Activated T-helper 1 cell treated with anti-CD3 and anti-CD28 coated beads, Interleukin-12 subunit alpha, Interleukin-12 subunit beta, Interleukin-2, Interleukin-4 antibody, amounts not matched to agents 30 ng/mL and 10 ng/mL and 1 ng/mL, durations not matched to agents 14 hours and 24 hours and 36 hours (primary cell): Measurements from ENCODE around the gene RFC2. TPM values are rescaled to one million over a fixed set of nuclear protein-coding genes. Genes with fewer than 3 reads are reported as not detected.
"Not testable (repeated sequence)": the region's sequence is repeated elsewhere in the genome, so short reads cannot be mapped to it uniquely, and the experiment has no call there.

ENCODE experiments used
- DNase-seq: peaks from one replicate; pipeline ENCODE4 v3.0.0; 2021; ENCODE audit warnings: low spot score
- H3K27ac Mint-ChIP-seq: one replicate; pipeline ENCODE4 v1.8.0; 2021; ENCODE audit warnings: mild to moderate bottlenecking, mixed read lengths
- H3K27me3 Mint-ChIP-seq: one replicate; pipeline ENCODE4 v1.8.0; 2022; ENCODE audit warnings: mild to moderate bottlenecking, moderate library complexity, mixed read lengths; ENCODE audit not compliant: insufficient read depth
- H3K36me3 Mint-ChIP-seq: one replicate; pipeline ENCODE4 v1.8.0; 2021; ENCODE audit warnings: low read depth, mixed read lengths
- H3K4me1 Mint-ChIP-seq: one replicate; pipeline ENCODE4 v1.8.0; 2021; ENCODE audit warnings: low read depth, mixed read lengths
- H3K4me3 Mint-ChIP-seq: one replicate; pipeline ENCODE4 v1.8.0; 2021; ENCODE audit warnings: mild to moderate bottlenecking, moderate library complexity, mixed read lengths
- H3K9me3 Mint-ChIP-seq: one replicate; pipeline ENCODE4 v1.8.0; 2021; ENCODE audit warnings: mixed read lengths
- intact Hi-C: fragments of 100-400 bp; cut with micrococcal nuclease; formaldehyde crosslinking; loops from one replicate; pipeline ENCODE4 v1.15.1; 2024
- total RNA-seq: library from RNA; stranded (reverse); gene quantifications from 2 replicates; pipeline ENCODE4 v1.2.3, GENCODE V29; 2022

RFC2 gene
- total RNA-seq, 1 donor from 2014 or later: 89.1 TPM

DNA sequence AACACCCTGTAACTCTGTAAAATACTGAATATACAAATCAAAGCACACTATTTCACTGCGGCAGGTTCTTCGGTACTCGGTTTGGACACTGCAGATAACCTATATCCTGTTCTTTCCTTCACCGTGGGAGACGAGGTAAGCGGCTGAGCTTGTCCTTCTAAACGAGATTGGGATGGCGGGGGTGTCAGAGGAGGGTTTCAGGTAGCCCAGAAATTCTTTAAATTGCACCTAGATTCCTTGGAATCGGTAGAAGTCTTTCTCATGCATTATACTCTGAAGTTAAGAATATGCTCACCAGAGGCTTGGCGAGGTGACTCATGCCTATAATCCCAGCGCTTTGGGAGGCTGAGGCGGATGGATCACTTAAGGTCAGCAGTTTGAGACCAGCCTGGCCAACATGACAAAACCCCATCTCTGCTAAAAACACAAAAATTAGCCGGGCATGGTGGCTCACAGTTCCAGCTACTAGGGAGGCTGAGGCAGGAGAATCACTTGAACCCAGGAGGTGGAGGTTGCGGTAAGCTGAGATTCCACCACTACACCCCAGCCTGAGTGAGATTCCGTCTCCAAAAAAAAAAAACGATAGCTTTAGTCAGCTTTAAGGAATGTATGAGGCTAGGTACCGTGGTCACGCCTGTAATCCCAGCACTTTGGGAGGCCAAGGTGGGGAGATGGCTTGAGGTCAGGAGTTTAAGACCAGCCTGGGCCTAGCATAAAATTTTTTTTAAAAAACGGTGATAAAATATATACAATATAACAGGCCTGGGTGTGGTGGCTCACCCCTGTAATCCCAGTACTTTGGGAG is 54.4 kb downstream of the RFC2 start:
- Mint-ChIP-seq H3K27ac (no peak overlapping the region), H3K9me3 (no peaks in the 10 kb centered on the region), H3K4me1 (peaks cover 7% of the 10 kb centered on the region), H3K27me3 (no peaks in the 10 kb centered on the region), H3K36me3 (peaks cover 23% of the 10 kb centered on the region), H3K4me3 (no peak overlapping the region)
- intact Hi-C loops: no loop called here
- DNase-seq: no peak

DNA sequence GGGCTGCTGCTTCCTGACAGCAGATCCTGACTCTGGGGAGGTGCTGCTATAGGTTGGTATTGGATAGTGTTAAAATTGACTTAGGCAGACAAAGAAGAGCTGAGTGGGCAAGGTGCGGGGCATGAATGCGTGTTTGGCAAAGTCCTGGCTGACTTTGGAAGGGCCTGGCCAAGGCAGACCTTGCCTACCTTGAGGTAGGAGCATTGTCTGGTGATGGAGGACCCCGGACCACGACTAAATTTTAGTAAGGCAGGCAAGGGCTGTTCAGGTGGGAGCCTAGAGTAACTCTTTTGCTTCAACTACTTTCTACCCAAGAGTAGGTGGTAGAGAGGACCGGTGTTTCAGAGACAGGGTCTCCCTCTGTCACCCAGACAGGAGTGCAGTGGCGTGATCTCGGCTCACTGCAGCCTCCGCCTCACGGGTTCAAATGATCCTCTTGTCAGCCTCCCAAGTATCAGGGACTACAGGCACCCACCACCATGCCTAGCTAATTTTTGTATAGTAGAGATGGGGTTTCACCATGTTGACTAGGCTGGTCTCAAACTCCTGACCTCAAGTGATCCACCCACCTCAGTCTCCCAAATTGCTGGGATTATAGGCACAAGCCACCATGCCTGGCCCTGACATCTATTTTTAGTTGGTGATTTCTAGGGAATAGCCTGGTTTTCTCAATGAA is 56.6 kb downstream of the RFC2 start:
- intact Hi-C loops: no loop called here
- H3K27ac Mint-ChIP-seq: no peak overlapping the region
- H3K4me3 Mint-ChIP-seq: no peak overlapping the region
- H3K4me1 Mint-ChIP-seq: no peaks in the 10 kb centered on the region
- H3K36me3 Mint-ChIP-seq: peaks cover 37% of the 10 kb centered on the region
- no peak for DNase-seq
- no peaks in the 10 kb centered on the region for H3K27me3 Mint-ChIP-seq
- H3K9me3 Mint-ChIP-seq: no peaks in the 10 kb centered on the region

DNA sequence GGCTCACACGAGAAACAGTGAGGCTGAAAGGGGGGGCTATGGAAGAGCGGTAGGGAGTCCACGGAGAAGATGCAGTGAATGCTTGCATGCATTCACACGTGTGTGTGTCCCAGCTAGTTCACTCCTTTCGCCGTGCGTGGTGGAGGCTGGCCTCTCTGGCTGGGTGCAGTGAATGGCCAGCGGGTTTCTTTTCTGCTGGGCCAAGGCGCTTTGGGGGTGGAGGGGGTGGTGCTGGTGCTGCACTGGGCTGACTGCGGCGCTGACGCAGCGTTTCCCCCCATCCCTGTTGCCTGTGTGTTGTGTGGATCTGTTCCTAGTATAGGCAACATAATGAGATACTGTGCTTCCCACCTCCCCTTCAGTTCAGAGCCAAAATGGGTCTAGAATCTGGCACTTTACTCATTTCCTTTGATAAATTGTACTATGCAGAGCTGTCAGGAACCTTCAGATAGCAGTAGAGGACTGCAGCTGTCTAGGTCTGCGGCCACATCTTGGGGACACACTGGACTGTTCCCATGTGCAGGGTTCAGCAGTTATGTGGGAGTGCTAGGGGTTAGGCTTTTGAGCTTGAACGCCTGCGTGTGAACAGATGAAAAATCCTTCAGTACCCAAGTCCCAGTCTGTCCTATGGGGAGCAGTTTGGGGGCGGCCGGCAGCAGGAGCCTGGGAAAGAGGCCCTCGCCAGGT is 58.1 kb downstream of the RFC2 start:
- DNase-seq, H3K9me3 Mint-ChIP-seq, H3K27me3 Mint-ChIP-seq, intact Hi-C loops, H3K4me3 Mint-ChIP-seq, H3K4me1 Mint-ChIP-seq, H3K27ac Mint-ChIP-seq: not testable (repeated sequence)
- peaks cover 44% of the 10 kb centered on the region for H3K36me3 Mint-ChIP-seq

DNA sequence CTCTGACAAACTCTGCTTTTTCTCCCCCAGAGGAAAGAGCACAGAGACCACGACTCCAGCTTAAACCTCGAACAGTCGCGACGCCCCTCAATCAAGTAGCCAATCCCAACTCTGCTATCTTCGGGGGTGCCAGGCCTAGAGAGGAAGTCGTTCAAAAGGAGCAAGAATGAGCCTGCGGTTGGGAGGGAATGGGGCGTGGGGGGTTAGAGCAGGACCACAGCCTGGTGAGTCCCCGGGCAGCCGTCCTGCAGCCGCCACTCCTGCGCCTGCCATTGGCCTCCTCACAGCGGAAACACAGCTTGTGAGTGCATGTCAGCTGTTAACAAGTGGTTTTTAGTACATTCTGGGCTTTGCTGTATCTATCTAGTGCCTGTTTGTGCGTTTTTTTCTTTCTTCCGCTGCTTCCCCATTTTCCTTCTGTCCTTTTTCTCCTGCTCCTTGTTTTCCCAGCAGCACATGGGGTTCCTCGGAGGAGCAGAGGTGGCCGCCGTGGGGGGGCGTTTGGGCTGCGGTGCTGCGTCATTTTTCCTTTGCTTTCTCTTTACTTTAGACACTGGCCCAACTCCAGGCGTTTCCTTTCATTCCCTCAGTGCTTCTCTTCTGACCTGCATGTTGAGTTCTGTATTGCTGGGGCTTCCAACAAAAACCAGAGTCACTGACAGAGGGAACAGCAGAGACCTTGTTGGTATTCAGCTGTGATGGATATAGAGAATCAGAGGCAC is 58.9 kb downstream of the RFC2 start:
- H3K4me3 Mint-ChIP-seq, intact Hi-C loops, H3K9me3 Mint-ChIP-seq, H3K4me1 Mint-ChIP-seq, H3K27me3 Mint-ChIP-seq, DNase-seq, H3K27ac Mint-ChIP-seq: not testable (repeated sequence)
- H3K36me3 Mint-ChIP-seq: peaks cover 48% of the 10 kb centered on the region

DNA sequence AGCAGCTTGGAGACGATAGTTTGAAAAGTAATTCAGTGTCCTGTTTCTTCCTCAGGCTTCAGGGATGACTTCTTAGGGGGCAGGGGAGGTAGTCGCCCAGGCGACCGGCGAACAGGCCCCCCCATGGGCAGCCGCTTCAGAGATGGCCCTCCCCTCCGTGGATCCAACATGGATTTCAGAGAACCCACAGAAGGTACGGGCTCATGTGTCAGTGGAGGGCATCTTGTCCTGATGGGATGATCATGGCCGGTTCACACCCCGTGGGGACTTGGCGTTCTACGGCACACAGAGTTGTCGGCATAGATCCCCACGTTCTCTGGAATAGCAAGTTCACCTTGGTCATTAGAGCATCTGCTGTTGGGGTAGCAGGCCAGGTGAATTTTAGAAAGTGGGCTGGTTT is 59.5 kb downstream of the RFC2 start:
- H3K4me1 Mint-ChIP-seq: no peaks in the 10 kb centered on the region
- no peaks in the 10 kb centered on the region for H3K9me3 Mint-ChIP-seq
- no peak for DNase-seq
- no peak overlapping the region for H3K27ac Mint-ChIP-seq
- H3K36me3 Mint-ChIP-seq: peaks cover 53% of the 10 kb centered on the region
- H3K27me3 Mint-ChIP-seq: no peaks in the 10 kb centered on the region
- intact Hi-C loops: no loop called here
- H3K4me3 Mint-ChIP-seq: no peak overlapping the region

DNA sequence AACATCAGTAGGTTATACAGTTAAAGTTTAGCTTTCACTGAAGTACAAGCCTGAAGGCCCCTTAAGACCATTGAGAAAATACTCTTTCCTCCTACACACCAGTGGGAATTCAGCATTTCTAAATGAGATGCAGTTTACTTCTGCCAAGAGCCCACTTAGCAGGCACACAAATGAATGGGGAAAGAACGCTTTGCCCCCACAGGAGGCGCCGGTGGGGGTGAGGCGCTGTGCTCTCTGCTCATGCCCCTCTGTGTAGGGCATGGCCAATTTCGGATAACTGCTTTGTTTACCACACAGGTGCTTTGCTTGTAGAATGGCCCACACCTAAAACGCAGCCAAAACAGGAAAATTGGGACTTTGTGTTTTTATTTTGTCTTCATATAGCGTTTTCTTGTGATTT is 60.3 kb downstream of the RFC2 start:
- no peak overlapping the region for H3K27ac Mint-ChIP-seq
- DNase-seq: no peak
- intact Hi-C loops: no loop called here
- H3K9me3 Mint-ChIP-seq: no peaks in the 10 kb centered on the region
- no peak overlapping the region for H3K4me3 Mint-ChIP-seq
- H3K27me3 Mint-ChIP-seq: no peaks in the 10 kb centered on the region
- peaks cover 58% of the 10 kb centered on the region for H3K36me3 Mint-ChIP-seq
- H3K4me1 Mint-ChIP-seq: no peaks in the 10 kb centered on the region

DNA sequence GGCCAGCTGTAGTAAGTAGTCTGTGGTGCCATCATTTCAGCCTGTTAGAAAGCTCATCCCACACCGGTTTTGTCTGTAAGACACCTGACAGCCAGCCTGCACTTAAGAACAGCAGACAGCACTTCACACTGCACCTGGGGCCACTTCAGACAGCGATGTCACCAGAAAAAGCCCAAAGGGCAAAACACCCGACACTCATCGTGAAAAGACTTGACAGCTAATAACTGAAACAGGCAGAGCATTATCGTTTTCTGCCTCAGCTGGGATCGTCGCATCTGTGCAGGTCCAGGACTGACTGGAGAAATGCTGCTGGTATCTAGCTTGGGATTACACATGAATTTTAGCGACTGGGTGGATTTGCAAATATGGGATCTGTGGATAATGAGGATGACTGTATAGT is 61.1 kb downstream of the RFC2 start:
- intact Hi-C loops: no loop called here
- H3K27ac Mint-ChIP-seq: no peak overlapping the region

DNA sequence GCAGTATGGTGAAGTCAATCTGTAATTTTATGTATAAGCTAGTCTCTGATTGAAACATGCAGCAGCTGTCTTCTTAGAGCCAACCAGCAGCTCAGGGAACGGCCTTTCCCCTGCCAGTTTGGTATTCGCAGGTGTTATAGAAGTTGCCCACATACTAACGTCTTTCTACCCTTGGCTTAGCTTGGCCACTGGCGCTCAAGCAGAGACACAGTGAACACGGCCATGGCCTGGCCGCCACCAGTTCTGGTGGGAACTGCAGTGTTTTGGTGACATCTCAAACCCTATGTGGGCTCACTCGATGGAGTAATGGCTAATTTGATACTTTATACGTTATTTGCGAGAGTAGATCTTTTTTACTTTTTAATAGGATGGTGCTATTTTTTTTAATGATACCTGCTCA is 63.0 kb downstream of the RFC2 start:
- Mint-ChIP-seq H3K4me1 (peaks cover 14% of the 10 kb centered on the region), H3K4me3 (no peak overlapping the region), H3K36me3 (peaks cover 70% of the 10 kb centered on the region), H3K27ac (no peak overlapping the region), H3K27me3 (no peaks in the 10 kb centered on the region), H3K9me3 (no peaks in the 10 kb centered on the region)
- DNase-seq: no peak
- intact Hi-C loops: no loop called here

More for the DNA sequence above, 61.1 kb downstream of the RFC2 start:
- no peak overlapping the region for H3K4me3 Mint-ChIP-seq
- H3K27me3 Mint-ChIP-seq: no peaks in the 10 kb centered on the region
- H3K4me1 Mint-ChIP-seq: peaks cover 2% of the 10 kb centered on the region
- DNase-seq: no peak
- no peaks in the 10 kb centered on the region for H3K9me3 Mint-ChIP-seq
- peaks cover 66% of the 10 kb centered on the region for H3K36me3 Mint-ChIP-seq

DNA sequence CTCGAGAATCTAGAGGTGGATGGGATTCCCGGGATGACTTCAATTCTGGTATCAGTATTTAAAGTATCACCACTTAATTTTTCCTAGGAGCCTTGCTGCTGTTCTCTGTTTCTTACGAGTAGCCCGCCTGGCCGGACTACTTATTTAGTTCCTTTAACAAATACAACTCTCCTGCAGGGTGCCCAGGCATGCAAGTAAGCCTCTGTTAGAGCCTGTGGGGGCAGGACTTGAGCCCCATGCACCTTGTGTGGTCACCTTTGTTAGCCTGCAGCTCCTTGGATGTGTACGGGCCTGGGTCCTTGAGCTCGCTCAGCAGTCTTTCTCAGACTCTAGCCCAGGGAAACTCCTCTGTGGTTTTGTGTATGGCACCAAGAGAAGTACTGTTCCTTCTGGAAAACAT is 63.9 kb downstream of the RFC2 start:
- Mint-ChIP-seq H3K27me3 (no peaks in the 10 kb centered on the region), H3K9me3 (no peaks in the 10 kb centered on the region), H3K4me1 (peaks cover 23% of the 10 kb centered on the region), H3K36me3 (peaks cover 66% of the 10 kb centered on the region), H3K27ac (no peak overlapping the region), H3K4me3 (no peak overlapping the region)
- no peak for DNase-seq
- intact Hi-C loops: no loop called here

DNA sequence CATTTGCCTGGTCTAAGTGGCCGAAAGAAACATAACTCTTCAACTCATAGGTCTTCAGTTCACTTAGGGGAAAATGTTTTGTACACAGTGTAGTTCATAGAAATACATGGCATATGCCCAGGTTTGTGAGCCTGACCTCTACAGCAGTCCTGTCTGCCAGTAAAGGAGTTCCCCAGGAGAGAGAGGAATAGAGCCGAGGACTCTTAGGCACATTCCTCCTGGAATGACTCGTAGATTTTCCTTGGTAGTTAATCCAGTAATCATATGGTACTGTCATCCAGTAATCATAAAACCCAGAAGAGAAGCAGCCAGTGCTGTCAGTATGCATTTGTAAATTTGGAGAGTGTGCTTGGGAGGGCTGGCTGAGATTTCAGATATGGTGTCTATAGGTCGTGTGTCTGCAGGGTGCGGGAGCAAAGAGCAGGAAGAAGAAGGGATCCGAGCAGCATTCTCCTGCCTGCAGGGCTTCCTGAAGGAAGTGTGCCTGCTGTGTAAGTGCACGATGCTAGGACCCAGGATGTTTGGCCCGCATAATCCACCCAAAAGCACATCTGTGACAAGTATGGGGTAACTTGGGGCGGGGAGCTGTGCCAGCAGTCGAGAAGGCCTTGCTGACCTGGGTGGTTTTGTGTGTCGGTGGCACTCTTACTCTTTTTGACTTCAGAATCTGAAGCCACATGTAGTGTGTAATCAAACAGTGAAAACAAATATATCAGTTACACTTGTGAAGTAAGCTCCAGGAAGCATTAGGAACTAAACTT is 66.1 kb downstream of the RFC2 start:
- Mint-ChIP-seq H3K36me3 (peaks cover 55% of the 10 kb centered on the region), H3K9me3 (no peaks in the 10 kb centered on the region), H3K4me3 (no peak overlapping the region), H3K4me1 (peaks cover 43% of the 10 kb centered on the region), H3K27me3 (no peaks in the 10 kb centered on the region), H3K27ac (no peak overlapping the region)
- intact Hi-C loops: no loop called here
- no peak for DNase-seq

DNA sequence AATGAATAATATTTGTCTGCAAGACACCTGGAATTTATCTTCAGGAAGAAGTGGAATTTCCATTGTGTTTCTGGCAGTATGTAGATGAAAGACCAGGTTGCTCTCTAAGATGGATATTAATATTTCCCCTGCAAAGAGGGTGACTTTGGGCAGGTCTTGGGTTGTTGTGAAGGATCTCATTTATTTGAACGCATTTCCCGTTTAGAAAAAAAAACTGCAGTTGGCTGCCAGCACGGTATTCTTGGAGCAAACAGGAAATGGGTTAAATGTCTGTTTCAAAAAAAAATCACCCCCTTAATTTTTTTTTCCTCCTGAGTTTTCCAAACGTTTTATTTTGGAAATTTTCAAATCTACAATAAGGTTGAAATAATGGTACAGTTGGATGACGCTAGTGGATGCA is 68.6 kb downstream of the RFC2 start:
- Mint-ChIP-seq H3K4me3 (no peak overlapping the region), H3K27ac (no peak overlapping the region), H3K9me3 (no peaks in the 10 kb centered on the region)

DNA sequence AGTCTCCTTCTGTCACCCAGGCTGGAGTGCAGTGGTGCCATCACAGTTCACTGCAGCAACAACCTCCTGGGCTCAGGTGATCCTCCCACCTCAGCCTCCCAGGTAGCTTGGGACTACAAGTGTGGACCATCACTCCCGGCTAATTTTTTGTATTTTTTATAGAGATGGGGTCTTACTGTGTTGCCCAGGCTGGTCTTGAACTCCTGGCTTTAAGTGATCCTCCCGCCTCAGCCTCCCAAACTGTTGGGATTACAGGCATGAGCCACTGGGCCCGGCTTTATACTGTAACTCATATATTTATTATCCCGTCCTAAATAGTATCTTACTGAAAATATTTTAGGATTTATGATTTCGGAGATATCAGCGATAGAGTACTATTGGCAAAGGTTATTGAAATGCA is 69.2 kb downstream of the RFC2 start:
- DNase-seq: no peak
- no peak overlapping the region for H3K4me3 Mint-ChIP-seq
- intact Hi-C loops: no loop called here
- no peak overlapping the region for H3K27ac Mint-ChIP-seq
- H3K36me3 Mint-ChIP-seq: peaks cover 41% of the 10 kb centered on the region
- no peaks in the 10 kb centered on the region for H3K9me3 Mint-ChIP-seq
- peaks cover 54% of the 10 kb centered on the region for H3K4me1 Mint-ChIP-seq
- H3K27me3 Mint-ChIP-seq: no peaks in the 10 kb centered on the region

More for the DNA sequence above, 68.6 kb downstream of the RFC2 start:
- intact Hi-C loops: no loop called here
- Mint-ChIP-seq H3K27me3 (no peaks in the 10 kb centered on the region), H3K4me1 (peaks cover 54% of the 10 kb centered on the region), H3K36me3 (peaks cover 45% of the 10 kb centered on the region)
- DNase-seq: no peak
